Hippocampal formation (tissue), 2 donors: ENCODE data around the gene KCTD20.
"Not testable (repeated sequence)": the region's sequence is repeated elsewhere in the genome, so short reads cannot be mapped to it uniquely, and the experiment has no call there.

ENCODE experiments used
- DNase-seq, 2 donors: peaks; one replicate each; lab custom pipeline; 2025; lab: John Stamatoyannopoulos, UW

Gene KCTD20

GRCh38 chr6:36444470-36444869, 1.7 kb downstream of the KCTD20 start:
- DNase-seq = no peak

- no peak for DNase-seq
These were observed 2.8 kb downstream of the KCTD20 start for GRCh38 chr6:36445621-36446020.

- not testable (repeated sequence) for DNase-seq
These were observed 6.4 kb downstream of the KCTD20 start for GRCh38 chr6:36449173-36449572.

- not testable (repeated sequence) for DNase-seq
These were observed 10.1 kb downstream of the KCTD20 start for GRCh38 chr6:36452897-36453296.

GRCh38 chr6:36455486-36456027, 12.8 kb downstream of the KCTD20 start:
- DNase-seq = no peak

GRCh38 chr6:36459501-36459900, 16.7 kb downstream of the KCTD20 start:
- DNase-seq = no peak

- DNase-seq = no peak
These were observed 18.1 kb downstream of the KCTD20 start for GRCh38 chr6:36460916-36461315.

GRCh38 chr6:36461646-36462045, 18.8 kb downstream of the KCTD20 start:
- no peak for DNase-seq

GRCh38 chr6:36463676-36464075, 20.9 kb downstream of the KCTD20 start:
- DNase-seq = no peak

- no peak for DNase-seq
These were observed 21.4 kb downstream of the KCTD20 start for GRCh38 chr6:36464233-36464632.

- no peak for DNase-seq
These were observed 24.8 kb downstream of the KCTD20 start for GRCh38 chr6:36467625-36468024.

- no peak for DNase-seq
These were observed 26.4 kb downstream of the KCTD20 start for GRCh38 chr6:36469148-36469661.

GRCh38 chr6:36469946-36470345, 27.1 kb downstream of the KCTD20 start:
- DNase-seq = no peak

- DNase-seq = no peak
These were observed 35.3 kb downstream of the KCTD20 start for GRCh38 chr6:36478051-36478526.

GRCh38 chr6:36479256-36479655, 36.5 kb downstream of the KCTD20 start:
- no peak for DNase-seq

- not testable (repeated sequence) for DNase-seq
These were observed 40.5 kb downstream of the KCTD20 start for GRCh38 chr6:36483326-36483725.

GRCh38 chr6:36484736-36485135, 41.9 kb downstream of the KCTD20 start:
- DNase-seq = no peak

- no peak for DNase-seq
These were observed 44.9 kb downstream of the KCTD20 start for GRCh38 chr6:36487698-36488097.

- no peak for DNase-seq
These were observed 45.4 kb downstream of the KCTD20 start for GRCh38 chr6:36488221-36488620.

GRCh38 chr6:36489426-36489825, 46.6 kb downstream of the KCTD20 start:
- DNase-seq = no peak

GRCh38 chr6:36491378-36491965, 48.7 kb downstream of the KCTD20 start:
- no peak for DNase-seq

GRCh38 chr6:36492092-36492491, 49.3 kb downstream of the KCTD20 start:
- DNase-seq = no peak

GRCh38 chr6:36492621-36493020, 49.8 kb downstream of the KCTD20 start:
- DNase-seq = no peak

- no peak for DNase-seq
These were observed 50.5 kb downstream of the KCTD20 start for GRCh38 chr6:36493319-36493718.
